GM13976 (cell line): ENCODE data around the gene PPP4C.

Experiments
- DNase-seq: peaks from one replicate; pipeline ENCODE4 v3.0.0; 2012; ENCODE audit warnings: low spot score
- in situ Hi-C: fragments of 300-500 bp; cut with MboI; formaldehyde crosslinking; loops from one replicate; pipeline ENCODE4 v1.12.0; 2022; ENCODE audit warnings: low sequenced_read_pairs, mixed read lengths, inconsistent platforms; ENCODE audit not compliant: unreplicated experiment
- TF ChIP-seq, protein P1 (sequence below): IDR thresholded peaks from 2 replicates; pipeline ENCODE4 v1.5.1; 2012; ENCODE audit warnings: borderline replicate concordance, mild to moderate bottlenecking; ENCODE audit not compliant: insufficient read depth; ENCODE audit errors: extremely low read depth, missing control alignments, control extremely low read depth

PPP4C gene

DNA sequence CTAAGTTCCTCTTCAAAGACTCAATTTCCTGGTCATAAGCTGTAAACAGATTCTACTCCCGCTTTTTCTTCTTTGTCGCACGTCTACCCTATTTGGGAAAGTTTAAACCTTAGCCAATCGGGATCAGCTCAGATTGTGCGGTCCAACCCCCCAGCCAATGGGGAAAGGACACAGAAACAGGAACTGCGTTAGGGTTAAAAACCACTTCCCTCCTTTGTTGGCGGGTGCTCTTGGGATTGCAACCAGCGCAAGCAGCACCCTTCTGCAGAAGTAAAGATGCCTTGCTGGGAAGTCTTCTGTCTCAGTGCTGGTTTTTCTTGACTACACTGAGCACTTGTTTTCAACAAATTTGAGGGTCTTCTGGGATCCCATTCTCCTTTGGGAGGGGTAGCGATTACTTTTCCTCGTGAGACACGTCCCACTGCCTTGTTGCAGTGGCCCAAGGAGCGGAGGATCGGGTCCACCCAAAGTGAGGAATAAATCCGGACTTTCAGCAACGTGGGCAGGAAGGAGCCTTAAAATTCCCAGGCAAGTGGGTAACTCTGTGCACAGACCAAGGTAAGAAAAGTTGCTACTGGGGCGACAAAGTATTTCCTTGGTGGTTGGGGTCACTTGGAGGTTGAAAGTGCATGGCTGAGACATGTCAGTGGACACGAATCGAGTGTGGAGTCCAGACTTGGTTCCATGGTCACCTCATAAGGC lies 21.2 kb downstream of the PPP4C start:
- no peak for DNase-seq
- in situ Hi-C loops: no loop called here

DNA sequence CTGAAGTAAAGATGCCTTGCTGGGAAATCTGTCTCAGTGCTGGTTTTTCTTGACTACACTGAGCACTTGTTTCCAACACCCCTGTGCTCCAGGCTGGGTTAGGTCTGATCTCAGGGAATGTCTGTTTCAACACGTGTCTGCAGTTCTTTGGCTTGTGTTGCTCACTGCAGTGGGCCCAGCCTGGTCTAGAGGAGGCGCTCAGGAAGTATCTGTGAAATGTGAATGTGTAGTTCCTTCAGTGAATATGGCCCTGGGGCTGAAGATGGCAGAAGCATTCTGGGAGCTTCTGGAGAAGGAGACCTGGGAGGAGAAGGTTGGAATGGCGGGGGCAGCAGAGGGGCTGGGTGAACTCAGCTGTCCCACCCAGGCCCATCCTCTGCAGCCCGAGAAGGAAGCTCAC lies 28.3 kb downstream of the PPP4C start:
- TF ChIP-seq, protein P1, sequence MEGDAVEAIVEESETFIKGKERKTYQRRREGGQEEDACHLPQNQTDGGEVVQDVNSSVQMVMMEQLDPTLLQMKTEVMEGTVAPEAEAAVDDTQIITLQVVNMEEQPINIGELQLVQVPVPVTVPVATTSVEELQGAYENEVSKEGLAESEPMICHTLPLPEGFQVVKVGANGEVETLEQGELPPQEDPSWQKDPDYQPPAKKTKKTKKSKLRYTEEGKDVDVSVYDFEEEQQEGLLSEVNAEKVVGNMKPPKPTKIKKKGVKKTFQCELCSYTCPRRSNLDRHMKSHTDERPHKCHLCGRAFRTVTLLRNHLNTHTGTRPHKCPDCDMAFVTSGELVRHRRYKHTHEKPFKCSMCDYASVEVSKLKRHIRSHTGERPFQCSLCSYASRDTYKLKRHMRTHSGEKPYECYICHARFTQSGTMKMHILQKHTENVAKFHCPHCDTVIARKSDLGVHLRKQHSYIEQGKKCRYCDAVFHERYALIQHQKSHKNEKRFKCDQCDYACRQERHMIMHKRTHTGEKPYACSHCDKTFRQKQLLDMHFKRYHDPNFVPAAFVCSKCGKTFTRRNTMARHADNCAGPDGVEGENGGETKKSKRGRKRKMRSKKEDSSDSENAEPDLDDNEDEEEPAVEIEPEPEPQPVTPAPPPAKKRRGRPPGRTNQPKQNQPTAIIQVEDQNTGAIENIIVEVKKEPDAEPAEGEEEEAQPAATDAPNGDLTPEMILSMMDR: no peak
- in situ Hi-C loops: loop anchor here (25.0 kb wide), 2 partner anchors 308 to 508 kb away; partner anchors contain the start of genes ZNF689 and ZNF771
- DNase-seq: no peak

More for the DNA sequence above, 21.2 kb downstream of the PPP4C start:
- TF ChIP-seq, protein P1: no peak

DNA sequence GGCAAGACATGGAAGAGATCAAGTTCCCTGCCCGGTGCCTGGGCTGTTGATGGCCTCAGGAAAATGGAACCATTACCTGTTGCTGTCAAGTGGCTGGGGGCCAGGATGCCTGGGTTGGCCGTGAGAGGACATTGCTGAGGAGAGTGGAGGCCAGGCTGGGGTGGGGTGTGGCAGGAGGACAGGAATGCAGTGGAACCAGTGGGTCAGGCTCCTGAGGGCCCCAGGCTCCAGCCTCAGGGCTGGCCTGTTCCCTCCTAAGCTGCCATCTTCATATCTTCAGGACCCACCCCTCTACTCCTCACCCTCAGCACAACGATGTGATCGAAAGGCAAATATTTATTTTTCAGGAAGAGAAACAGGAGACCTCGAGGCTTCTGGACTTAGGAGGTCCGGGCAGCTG lies 28.7 kb downstream of the PPP4C start:
- in situ Hi-C loops: loop anchor here (25.0 kb wide), 2 partner anchors 308 to 508 kb away; partner anchors contain the start of genes ZNF689 and ZNF771
- TF ChIP-seq, protein P1: no peak
- DNase-seq: no peak

DNA sequence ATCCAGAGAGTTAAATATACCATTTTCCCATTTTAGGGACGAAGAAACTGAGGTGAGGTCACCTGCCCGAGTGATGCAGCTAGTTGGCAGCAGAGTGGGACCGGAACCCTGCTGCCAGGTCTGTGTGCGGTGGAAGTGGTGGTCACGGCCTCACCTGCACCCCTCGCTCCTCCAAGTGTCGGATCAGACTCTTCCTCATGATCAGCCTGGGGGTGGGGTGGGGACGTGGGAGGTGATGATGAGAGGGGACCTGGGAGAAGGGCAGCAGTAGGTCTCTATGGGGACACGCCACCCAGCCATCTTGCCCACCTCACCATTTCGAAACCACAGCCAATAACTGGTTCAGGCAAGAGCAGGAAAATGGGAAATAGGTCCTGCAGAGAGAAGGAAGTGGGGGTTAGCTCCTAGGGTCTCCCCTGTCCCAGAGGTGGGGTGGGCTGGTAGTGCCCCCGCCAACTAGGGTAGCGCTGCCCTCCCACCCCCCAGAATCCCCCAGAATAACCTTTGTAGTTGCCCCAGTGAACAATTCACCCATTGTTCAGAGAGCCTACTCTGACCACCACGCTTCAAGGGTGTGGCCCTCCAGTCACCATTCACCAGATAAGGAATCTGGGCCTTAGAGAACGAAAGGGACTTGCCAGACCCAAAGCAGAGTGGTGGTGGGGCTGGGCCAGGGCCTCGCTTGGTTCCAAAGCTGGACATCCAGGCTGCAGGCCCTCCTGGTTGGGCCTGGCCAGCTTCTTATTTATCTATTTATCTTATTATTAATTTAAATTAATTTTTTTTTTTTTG lies 32.5 kb downstream of the PPP4C start:
- TF ChIP-seq, protein P1: no peak
- no peak for DNase-seq
- in situ Hi-C loops: loop anchor here (25.0 kb wide), 2 partner anchors 304 to 504 kb away; partner anchors contain the start of genes ZNF689 and ZNF771

DNA sequence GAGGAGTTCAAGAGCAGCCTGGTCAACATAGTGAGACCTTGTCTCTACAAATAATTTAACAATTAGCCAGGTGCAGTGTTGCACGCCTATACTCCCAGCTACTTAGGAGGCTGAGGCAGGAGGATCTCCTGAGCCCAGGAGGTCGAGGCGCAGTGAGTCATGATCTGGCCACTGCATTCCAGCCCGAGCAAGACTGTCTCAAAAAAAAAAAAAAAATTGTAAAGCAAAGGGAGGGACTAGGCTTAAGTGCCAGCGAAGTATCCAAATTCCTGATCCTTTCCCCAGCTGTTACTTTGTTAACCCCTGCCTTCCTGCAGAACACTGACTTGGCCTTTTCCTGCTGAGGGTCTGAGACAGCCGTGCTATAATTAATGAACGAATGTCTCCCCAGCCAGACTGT lies 34.9 kb downstream of the PPP4C start:
- no peak for DNase-seq
- TF ChIP-seq, protein P1: no peak
- in situ Hi-C loops: loop anchor here (25.0 kb wide), 2 partner anchors 302 to 502 kb away; partner anchors contain the start of genes ZNF689 and ZNF771

DNA sequence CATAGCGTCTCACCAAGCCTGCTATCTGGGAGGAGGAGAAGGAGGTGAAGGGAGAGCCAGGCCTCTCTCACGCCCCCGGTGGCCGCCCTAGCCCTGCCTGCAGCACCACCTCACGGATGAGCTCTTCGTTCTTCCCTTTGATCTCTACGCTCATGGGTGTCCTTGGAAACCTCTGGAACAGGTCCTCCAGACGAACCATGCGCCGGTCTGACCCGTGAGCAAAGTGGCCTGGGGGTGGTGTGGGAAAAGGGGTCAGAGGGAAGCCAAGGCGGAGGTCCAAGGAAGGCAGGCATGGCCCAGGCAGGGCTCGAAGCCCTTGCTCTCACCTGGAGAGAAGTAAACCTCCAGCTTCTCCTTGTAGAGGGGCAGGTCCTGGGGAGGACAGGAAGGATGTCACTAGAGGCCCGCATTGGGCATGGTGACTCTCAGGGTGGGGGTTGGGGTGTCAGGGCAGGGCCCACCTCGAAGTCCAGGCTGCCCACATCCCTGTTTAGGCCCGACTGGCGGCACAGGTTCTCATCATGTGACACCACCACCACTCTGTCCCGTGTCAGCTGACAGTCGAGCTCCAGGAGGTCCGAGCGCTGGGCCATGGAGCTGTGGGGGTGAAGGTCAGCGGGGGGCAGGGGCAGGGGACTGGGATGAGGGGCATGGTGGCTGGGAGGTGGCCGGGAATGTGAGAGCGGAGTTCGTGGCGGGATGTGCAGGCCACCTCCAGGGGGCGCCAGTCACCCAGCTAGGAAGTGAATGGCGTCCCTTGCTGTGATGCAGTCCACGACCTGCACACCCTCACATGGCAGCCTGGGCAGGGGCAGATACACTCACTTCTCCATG lies 36.6 kb downstream of the PPP4C start:
- DNase-seq: peak; percentile 89
- in situ Hi-C loops: loop anchor here (25.0 kb wide), 2 partner anchors 300 to 500 kb away; partner anchors contain the start of genes ZNF689 and ZNF771
- TF ChIP-seq, protein P1: peak; percentile 76
